DMS114 treated with DMSO at 0.1 percent for 48 hours (cell line): ENCODE data around the gene SOX5.
"Not testable (repeated sequence)": the region's sequence is repeated elsewhere in the genome, so short reads cannot be mapped to it uniquely, and the experiment has no call there.

ENCODE experiments used
- DNase-seq: peaks from one replicate; lab custom pipeline; 2025; ENCODE audit not compliant: unreplicated experiment; lab: John Stamatoyannopoulos, UW

Gene SOX5

GRCh38 chr12:23760495-23760894, 189.0 kb downstream of the SOX5 start:
- DNase-seq, result no peak

GRCh38 chr12:23758608-23759007, 190.9 kb downstream of the SOX5 start:
- no peak for DNase-seq

DNA sequence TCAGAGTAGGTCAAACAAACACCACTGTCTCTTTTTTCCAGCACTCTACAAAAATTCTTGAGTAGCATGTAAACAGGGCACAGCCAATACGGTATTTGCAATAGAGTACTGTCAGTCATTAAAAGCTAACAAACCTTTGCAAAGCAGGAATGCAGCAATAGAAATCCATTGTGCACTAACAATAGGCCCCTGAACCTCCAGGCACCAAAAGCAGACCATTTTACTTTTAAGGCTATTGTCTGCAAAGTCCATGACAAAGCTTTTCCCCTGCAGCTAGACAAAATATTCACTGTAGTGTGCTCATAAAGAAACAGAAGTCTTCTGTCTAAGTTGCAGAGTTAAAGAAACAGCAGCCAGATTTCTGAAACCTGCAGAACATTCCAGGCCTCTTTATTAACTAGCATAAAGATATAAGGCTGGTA, 191.9 kb downstream of the SOX5 start:
- DNase-seq, result no peak

- no peak for DNase-seq
Measured at GRCh38 chr12:23756416-23756815, 193.1 kb downstream of the SOX5 start.

GRCh38 chr12:23753628-23754365, 195.7 kb downstream of the SOX5 start:
- DNase-seq, result no peak

DNA sequence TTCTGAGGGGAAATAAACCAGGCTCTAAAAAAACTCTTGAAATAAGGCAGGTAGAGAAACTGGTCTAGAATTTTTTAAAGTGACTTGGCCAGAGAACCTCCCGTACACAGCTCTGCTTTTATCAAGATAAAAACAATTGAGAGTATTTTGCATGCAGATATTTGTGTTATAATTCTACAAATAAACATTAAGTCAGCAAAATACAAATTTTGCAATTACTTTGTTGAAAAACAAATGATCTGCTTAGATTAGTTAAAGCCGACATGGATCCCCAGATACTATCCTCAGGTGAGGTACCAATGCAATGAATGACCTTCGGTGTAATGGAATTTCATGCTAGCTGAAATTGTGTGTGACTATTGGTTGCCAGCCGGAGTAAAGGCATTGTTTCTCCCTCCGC, 197.2 kb downstream of the SOX5 start:
- DNase-seq, result no peak

GRCh38 chr12:23751641-23752040, 197.8 kb downstream of the SOX5 start:
- no peak for DNase-seq

GRCh38 chr12:23750923-23751322, 198.5 kb downstream of the SOX5 start:
- DNase-seq, result no peak

GRCh38 chr12:23744696-23745095, 204.8 kb downstream of the SOX5 start:
- DNase-seq, result no peak

DNA sequence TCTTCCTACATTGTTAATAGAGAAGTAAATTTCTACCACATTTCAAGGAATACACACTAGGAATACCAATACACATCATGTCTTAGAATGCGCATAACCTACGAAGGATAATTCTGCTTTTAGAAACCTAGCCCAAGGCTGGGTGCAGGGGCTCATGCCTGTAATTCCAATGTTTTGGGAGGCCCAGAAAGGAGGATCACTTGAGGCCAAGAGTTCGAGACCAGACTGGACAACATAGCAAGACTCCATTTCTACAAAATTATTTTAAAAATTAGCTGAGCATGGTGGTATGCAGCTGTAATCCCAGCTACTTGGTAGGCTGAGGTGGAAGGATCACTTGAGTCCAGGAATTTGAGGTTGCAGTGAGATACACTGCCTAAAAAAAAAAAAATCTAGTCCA, 206.9 kb downstream of the SOX5 start:
- no peak for DNase-seq

DNA sequence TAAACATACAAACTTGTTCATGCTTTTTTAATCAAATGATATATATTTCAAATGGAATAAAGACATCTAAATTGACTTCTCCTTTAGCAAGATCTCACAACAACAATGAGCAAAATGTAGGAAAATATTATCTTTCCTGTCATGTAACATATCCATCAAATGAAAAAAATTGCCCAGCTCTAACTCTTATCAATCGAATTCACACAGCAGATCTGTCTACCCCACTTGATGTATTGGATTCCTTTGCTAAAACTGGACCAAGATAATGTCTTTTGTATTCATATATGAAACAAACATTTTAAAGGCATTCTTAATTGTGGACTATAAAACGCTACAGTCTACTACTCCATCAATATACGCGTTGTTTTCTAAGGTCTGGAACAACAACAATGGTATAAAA, 218.0 kb downstream of the SOX5 start:
- no peak for DNase-seq

- DNase-seq, result no peak
Measured at GRCh38 chr12:23731035-23731434, 218.4 kb downstream of the SOX5 start.

- DNase-seq, result no peak
Measured at GRCh38 chr12:23729359-23729758, 220.1 kb downstream of the SOX5 start.

DNA sequence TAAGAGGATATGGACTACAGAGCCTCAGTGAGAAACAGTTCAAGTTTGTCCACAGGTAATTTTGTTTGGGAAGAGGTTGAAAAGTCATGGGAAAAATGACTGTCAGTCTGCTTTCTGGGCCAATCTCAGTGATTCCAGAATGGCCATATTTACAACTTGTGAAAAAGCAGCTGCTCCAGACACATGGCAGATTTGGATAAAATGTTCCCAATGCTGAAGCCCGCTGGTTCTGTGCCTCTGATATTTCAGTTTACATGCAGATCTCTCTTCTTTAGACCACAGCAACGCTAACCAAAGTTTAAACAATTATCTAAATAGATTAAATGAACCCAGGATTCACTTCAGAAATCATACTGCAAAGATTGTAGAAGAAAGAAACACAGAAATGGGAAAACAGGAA, 222.8 kb downstream of the SOX5 start:
- DNase-seq, result no peak

- DNase-seq, result no peak
Measured at GRCh38 chr12:23722655-23723054, 226.8 kb downstream of the SOX5 start.

DNA sequence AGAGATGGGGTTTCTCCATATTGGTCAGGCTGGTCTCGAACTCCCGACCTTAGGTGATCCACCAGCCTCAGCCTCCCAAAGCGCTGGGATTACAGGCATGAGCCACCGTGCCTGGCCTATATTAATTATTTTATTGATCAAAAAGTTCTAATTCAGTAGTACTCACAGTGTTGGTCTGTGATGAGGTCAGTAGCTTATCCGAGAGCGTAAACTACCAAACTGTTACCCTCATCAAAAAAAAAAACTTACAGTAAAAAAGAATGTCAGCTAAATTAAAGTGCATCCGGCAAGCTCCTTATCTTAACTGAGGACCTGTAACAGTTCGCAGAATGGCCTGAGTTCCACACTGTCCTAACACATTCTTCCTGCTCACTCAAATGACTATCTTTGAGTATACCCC, 228.2 kb downstream of the SOX5 start:
- DNase-seq, result no peak

GRCh38 chr12:23719493-23719892, 230.0 kb downstream of the SOX5 start:
- no peak for DNase-seq

GRCh38 chr12:23710361-23710760, 239.1 kb downstream of the SOX5 start:
- DNase-seq, result not testable (repeated sequence)

- DNase-seq, result no peak
Measured at GRCh38 chr12:23708185-23708837, 241.2 kb downstream of the SOX5 start.

DNA sequence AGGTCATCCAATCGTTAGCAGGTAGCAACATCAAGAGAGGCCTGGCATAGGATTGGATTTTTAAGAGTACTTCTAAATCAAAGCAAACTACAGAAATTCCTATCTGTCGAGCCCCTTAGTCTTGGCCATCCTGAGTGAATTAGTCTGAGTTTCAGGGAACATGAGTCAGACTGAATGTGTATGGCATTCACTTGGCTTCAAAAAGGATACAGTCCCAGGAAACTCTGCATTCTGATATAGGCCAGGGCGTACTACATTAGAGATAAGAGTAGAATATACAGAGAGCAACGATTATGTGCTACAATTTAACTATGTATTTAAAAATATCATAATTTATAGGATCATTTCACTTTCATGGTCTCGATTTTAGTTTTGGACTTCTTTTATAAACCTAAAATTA, 242.2 kb downstream of the SOX5 start:
- DNase-seq, result no peak

GRCh38 chr12:23704992-23705943, 244.2 kb downstream of the SOX5 start:
- no peak for DNase-seq

- no peak for DNase-seq
Measured at GRCh38 chr12:23703051-23703450, 246.4 kb downstream of the SOX5 start.
